ENCODE measurements around the gene AMN. TPM values are rescaled to one million over a fixed set of nuclear protein-coding genes. Genes with fewer than 3 reads are reported as not detected.
A peak's percentile ranks its signal among the peaks of the same experiment; 100 is the strongest.

Gene AMN
- total and polyA plus RNA-seq, 8 donors: 1.3 to 781 (median 13.8) TPM

- Histone ChIP-seq H3K4me3 (no peak overlapping the region), H3K27me3 (no peaks in the 10 kb centered on the region), H3K9me3 (no peaks in the 10 kb centered on the region), H3K27ac (peak overlapping the region in 1 of 5 donors; percentile 29), H3K4me1 (peaks cover 15 to 23% (median 18%) of the 10 kb centered on the region in 4 donors), H3K36me3 (peaks cover 80 to 95% (median 94%) of the 10 kb centered on the region in 4 donors)
- WGBS, 5 donors: 38 to 56% (median 41%) methylated on average over 11 to 23 of the region's 23 CpGs
- intact Hi-C loops (cut with DNase I; ENCODE audit: low total_unique reads): no loop called here
- TF ChIP-seq POLR2AphosphoS5 (IDR thresholded peaks at IDR 0.05) (peak in 2 of 3 donors; percentile 21 to 68), EP300 (IDR thresholded peaks at IDR 0.05) (no peak), CTCF (IDR thresholded peaks at IDR 0.05) (no peak)
- DNase-seq: peak in 1 of 2 donors; percentile 89
Observed at GRCh38 chr14:102949801-102950451, 27.5 kb downstream of the AMN start.

GRCh38 chr14:102951034-102951433, 28.6 kb downstream of the AMN start:
- Histone ChIP-seq H3K9me3 (no peaks in the 10 kb centered on the region), H3K36me3 (peaks cover 70 to 95% (median 94%) of the 10 kb centered on the region in 4 donors), H3K4me1 (peaks cover 15 to 23% (median 18%) of the 10 kb centered on the region in 4 donors), H3K27ac (no peak overlapping the region), H3K27me3 (no peaks in the 10 kb centered on the region), H3K4me3 (no peak overlapping the region)
- 76 to 86% (median 83%) methylated on average over 10 of the region's 10 CpGs for WGBS, 5 donors
- intact Hi-C loops (cut with DNase I; ENCODE audit: low total_unique reads): no loop called here
- TF ChIP-seq CTCF (IDR thresholded peaks at IDR 0.05): no peak
- no peak for TF ChIP-seq POLR2A (IDR thresholded peaks at IDR 0.05)
- TF ChIP-seq POLR2AphosphoS5 (IDR thresholded peaks at IDR 0.05): no peak
- TF ChIP-seq EP300 (IDR thresholded peaks at IDR 0.05): no peak
- DNase-seq: no peak

GRCh38 chr14:102951799-102952198, 29.3 kb downstream of the AMN start:
- no peak for DNase-seq
- H3K36me3 ChIP-seq: peaks cover 68 to 95% (median 94%) of the 10 kb centered on the region in 4 donors

GRCh38 chr14:102952276-102952675, 29.8 kb downstream of the AMN start:
- Histone ChIP-seq H3K9me3 (no peaks in the 10 kb centered on the region), H3K27me3 (no peaks in the 10 kb centered on the region), H3K27ac (no peak overlapping the region), H3K36me3 (peaks cover 64 to 95% (median 94%) of the 10 kb centered on the region in 4 donors), H3K4me3 (no peak overlapping the region), H3K4me1 (peaks cover 15 to 23% (median 18%) of the 10 kb centered on the region in 4 donors)
- no peak for DNase-seq
- TF ChIP-seq EP300 (IDR thresholded peaks at IDR 0.05): no peak
- TF ChIP-seq CTCF (IDR thresholded peaks at IDR 0.05): no peak
- TF ChIP-seq POLR2A (IDR thresholded peaks at IDR 0.05): no peak
- intact Hi-C loops (cut with DNase I; ENCODE audit: low total_unique reads): no loop called here
- 88 to 96% (median 93%) methylated on average over 6 of the region's 6 CpGs; no CpG with 5 or more reads in 1 of the 5 donors for WGBS, 5 donors

More at GRCh38 chr14:102951799-102952198, 29.3 kb downstream of the AMN start:
- Histone ChIP-seq H3K27ac (no peak overlapping the region), H3K27me3 (no peaks in the 10 kb centered on the region), H3K4me3 (no peak overlapping the region), H3K4me1 (peaks cover 15 to 23% (median 18%) of the 10 kb centered on the region in 4 donors), H3K9me3 (no peaks in the 10 kb centered on the region)
- 76 to 83% (median 81%) methylated on average over 8 of the region's 8 CpGs for WGBS, 5 donors
- TF ChIP-seq EP300 (IDR thresholded peaks at IDR 0.05) (no peak), CTCF (IDR thresholded peaks at IDR 0.05) (no peak), POLR2AphosphoS5 (IDR thresholded peaks at IDR 0.05) (no peak), POLR2A (IDR thresholded peaks at IDR 0.05) (no peak)
- intact Hi-C loops (cut with DNase I; ENCODE audit: low total_unique reads): no loop called here
